HPDE6-E6E7 (cell line): ENCODE results near the gene UBE2QL1.

Experiments used
- DNase-seq: peaks from one replicate; pipeline ENCODE4 v3.0.0; 2011; ENCODE audit warnings: missing footprints; ENCODE audit errors: extremely low spot score

Gene UBE2QL1

DNA sequence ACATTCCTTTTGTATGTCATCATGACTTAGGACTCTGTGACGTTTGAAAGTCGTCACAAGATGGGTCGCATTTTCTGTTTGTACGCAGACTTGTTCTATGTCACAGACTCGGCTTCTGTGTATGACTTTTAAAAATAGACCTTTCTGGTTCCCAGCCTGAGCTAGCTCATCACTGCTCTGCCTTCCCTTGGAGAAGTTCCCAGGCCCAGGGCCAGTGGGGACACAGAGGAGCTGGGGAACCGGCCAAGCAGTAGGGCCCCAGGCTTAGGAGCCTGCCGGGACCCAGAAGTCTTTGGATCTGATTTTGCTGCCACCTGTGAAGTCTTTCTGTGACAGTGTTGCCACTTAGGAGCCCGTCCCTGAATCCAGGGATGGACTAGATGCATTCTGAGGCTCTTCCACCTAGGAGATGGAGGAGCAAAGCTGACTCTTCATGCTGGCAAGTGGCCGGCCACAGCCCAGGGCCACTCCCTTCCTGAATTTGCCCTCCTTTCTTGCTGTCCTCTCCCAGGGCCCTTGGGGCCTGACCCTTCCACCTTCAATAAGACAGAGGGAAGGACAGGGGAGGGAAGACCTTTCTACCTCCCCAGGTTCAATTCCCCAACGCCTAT lies 18.1 kb upstream of the UBE2QL1 start:
- DNase-seq = no peak

- no peak for DNase-seq
These were observed 17.2 kb upstream of the UBE2QL1 start for GRCh38 chr5:6431214-6432195.

DNA sequence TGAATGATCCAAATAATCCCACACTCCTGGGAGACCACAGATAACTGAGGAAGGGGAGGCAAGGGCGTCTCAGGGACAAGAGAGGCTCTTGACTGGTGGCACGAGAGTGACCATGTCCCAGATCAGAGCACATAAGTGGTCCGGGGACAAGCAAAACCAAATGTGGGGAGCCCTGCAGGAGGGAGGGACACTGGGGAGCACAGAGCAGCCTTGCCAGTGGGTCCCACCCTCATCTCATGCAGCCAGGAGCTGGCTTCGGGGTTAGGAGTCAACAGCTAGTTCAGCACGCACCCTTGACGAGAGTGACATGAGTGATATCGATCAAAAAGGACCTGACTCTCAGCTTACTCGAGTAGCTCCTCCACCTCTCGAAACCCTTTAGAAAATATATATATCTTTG lies 16.5 kb upstream of the UBE2QL1 start:
- no peak for DNase-seq

DNA sequence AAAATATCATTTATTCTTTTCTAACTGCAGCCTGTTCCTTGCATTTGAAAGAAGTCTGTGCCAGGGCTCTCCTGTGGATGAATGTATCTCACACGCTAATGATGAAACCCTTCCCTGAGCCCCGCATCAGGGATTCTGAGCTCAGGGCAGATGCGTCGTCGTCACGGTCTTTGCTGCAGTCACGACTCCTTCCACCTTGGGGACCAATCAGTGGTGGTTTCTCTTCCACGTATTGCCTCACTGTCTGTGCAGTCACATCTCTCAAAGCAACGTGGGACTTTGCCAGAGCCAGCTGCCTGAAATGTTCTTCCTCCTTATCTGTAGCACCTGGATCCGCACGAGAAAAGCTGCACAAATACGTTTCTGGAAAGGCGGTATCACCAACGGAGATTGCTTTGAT lies 13.9 kb upstream of the UBE2QL1 start:
- DNase-seq = no peak

DNA sequence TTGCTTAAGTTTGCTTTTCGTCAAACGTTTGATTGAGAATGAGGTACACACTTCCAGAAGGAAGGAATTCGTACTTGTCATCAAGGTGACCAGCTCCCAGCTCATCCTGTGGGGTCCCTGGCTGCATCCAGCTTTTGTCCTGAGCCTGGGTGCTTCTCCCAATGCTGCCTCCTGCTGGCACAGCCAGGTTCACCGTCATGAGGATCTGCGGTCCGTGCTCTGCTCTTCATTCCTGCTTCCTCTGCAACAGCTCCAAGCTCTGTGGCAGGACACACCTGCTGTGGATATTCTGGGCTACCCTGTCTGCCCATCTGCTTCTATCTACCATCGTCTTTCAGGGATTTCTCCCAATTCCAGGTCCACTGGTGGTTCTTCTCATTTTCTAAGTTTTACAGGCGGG lies 13.3 kb upstream of the UBE2QL1 start:
- DNase-seq = no peak

GRCh38 chr5:6436715-6437331 lies 11.8 kb upstream of the UBE2QL1 start:
- DNase-seq = no peak

DNA sequence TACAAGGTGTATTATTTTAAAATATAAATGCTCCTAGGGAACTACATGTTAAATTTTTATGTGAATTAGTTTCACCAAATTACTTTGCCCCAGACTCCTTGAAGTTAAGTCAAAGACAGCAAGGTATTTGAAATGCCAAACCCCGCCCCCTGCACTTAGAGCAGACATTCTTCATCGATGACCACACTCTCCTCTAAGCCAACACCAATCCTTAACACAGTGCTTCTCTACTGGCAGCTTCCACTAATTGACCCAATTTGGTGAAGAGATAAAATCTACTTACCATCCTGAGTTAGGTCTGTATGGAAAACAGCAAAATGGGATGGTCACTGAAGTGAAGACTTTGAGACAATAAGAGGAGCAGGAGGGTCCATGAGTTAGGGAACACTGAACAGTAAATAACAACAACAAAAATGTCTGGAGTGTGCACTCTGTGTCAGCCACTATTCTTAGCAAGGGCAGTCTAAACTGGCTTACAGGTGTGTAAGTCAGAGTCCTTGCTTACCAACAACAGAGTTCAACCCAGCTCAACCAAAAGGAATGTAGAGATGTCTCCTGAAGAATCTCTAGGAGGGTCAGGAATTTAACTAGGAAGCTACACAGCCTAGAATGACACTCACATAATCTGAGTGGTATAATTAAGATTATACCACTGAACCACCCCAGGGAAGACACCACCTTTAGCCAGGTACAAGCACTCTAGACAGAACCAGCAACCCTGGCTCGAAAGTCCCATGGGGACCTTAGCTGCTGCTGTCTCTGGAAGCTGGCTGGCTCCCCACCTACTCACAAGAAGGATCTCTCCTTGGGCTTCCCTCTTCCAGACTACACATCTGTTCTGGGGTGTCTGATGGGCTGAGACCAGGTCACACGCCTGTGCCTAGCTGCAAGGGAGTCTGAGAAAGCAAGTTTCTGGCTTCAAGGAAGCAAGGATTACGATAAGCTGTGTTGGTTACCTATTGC lies 8.8 kb upstream of the UBE2QL1 start:
- DNase-seq = no peak

DNA sequence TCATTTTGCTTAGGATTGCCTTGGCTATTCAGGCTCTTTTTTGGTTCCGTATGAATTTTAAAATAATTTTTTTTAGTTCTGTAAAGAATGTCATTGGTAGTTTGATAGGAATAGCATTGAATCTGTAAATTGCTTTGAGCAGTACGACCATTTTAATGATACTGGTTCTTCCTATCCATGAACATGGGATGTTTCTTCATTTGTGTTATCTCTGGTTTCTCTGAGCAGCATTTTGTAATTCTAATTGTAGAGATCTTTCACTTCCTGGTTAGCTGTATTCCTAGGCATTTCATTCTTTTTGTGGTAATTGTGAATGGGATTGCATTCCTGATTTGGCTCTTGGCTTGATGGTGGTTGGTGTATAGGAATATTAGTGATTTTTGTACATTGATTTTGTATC lies 6.3 kb upstream of the UBE2QL1 start:
- no peak for DNase-seq

- no peak for DNase-seq
These were observed 5.3 kb upstream of the UBE2QL1 start for GRCh38 chr5:6443326-6443725.

- DNase-seq = no peak
These were observed 2.6 kb upstream of the UBE2QL1 start for GRCh38 chr5:6446042-6446441.

DNA sequence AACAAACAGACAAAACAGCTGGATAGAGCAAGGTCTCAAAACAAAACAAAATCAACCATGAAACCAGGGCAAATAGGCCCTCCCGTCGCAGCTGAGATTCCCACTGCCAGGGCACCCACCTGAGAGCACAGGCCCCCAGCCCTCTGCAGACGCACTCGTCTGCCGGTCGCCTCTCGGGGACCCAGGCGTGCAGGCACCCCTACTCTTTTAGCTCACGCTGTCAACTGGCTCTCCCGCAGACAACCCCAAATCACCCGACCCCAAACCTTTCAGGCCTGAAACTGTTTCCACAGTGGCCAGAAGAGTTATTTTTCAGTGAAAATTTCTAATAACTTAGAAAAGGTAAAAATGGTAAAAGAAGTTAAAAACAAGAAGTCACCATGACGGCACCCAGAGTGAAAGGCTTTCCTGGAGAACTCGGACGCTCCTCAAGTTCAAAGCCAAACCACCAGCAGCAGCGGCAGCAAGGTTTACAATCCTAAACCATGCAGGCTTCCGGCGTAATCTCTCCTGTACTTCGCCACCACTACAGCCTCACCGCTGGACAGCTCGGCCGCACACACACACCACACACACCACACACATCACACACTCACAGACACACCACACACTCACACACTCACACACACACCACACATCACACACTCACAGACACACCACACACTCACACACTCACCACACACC lies 1.9 kb upstream of the UBE2QL1 start:
- no peak for DNase-seq

DNA sequence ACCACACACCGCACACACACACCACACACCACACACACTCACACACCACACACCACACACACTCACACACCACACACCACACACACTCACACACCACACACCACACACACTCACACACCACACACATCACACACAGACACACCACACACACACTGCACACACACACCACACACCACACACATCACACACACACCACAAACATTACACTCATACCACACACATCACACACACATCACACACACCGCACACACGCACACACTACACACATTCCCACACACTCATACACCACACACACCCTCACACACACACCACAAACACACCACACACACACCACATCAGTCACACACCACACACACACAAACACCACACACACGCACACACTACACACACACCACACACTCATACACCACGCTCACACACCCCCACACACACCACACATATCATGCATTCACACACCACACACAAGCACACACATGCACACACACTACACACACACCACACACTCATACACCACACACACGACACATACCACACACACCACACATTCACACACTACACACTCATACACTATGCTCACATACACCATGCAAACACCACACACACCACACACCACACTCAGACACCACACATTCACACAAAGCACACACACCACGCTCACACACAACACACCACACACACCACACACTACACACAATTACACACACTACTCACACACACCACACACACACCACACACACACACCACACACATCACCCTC lies 1.1 kb upstream of the UBE2QL1 start:
- DNase-seq = no peak

- no peak for DNase-seq
These were observed 543 bp upstream of the UBE2QL1 start for GRCh38 chr5:6448141-6448491.

DNA sequence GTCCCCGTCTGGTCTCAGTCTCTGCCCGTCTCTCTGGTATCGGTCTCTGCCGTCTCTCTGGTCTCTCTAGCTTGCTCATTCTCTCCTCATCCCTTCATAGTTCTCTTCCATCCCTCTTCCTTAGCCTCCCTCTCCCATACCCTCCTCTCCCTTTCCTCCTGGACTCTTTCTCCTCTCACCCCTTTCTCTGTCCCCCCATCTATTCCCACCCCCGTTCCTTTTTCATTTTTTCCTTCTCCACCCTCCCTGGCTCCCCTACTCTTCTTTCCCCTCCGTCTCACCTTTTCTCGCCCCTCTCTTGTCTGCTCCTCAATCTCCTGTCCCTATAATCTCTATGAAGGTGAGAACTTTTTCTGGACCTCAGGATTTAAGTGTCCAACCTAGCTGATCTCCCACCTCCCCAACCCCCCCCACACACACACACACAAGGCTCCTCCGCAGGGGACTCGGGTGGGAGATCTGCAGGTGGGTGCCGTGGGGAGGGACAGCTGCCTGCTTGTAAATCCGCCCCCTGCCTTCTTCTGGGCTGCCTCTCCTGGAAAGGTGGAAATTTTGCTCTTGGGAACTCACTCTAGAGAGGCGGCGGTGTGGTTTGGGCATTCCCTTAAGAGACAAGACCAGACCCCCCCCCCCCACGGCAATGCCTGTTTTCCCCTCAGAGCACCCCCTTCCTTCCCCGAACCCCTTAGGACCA lies 953 bp downstream of the UBE2QL1 start:
- DNase-seq = no peak

DNA sequence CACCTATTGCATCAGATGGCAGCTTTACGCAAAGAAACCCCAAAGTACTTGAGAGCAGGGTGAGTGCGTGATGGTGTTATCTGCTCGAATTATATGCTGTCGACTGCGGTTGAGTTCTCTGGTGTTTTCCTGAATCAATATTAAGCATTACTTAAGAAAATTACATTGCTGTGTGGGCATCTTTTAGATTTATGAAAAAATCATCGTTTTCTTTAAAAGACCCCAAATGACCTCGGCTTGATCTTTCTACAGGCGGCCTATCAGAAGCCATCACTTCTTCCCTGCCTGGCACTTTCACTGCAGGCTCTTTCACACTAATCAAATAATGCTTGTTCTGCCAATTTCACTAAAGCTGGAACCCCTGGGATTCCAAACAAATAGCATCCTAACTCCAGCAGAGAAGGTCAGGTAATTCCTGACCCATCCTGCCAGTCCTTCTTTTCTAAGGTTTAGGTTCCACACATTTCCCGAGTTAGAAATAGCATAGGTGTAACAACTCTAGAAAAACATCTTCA lies 1.7 kb downstream of the UBE2QL1 start:
- DNase-seq = no peak

DNA sequence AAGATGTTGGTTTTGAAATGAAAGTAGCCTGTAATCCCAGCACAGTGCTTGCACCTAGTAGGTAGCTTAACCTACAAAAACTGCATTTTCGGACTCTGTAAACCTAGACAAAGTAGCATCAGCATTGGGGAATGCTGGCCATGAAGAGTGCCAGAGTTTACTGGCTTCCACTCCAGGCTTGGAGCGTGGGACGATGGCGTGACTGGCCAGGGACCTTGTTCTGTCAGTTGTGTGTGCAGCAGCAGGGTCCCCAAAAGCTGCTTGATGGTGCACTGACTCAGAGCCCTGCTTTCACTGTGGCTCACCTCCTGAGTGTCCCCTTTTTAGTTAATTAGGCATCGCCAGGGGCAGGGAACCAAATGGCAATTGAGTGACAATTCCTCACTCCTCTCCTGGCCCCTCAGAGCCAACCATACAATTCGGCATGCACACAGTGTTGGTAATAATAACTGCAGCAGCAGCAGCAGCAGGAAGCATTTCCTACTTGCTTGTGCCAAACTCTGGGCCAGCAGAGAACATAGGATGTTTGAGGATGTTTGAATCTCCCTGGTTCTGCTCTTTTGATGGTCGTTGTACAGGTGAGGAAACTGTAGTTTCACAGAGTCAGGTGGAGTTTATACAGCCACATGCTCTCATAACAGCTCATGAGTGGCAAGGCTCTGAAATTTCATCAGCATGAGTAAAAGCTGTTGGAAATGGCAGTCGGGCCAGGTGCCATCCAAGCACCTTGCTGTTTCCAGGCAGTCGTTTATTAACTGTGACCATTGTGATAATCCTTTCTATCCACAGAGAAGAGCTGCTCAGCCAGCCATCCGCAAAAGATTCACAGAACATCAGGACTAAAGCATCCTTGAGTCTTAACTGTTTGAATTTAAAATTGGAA lies 4.2 kb downstream of the UBE2QL1 start:
- DNase-seq = no peak

GRCh38 chr5:6453937-6454560 lies 5.4 kb downstream of the UBE2QL1 start:
- no peak for DNase-seq

DNA sequence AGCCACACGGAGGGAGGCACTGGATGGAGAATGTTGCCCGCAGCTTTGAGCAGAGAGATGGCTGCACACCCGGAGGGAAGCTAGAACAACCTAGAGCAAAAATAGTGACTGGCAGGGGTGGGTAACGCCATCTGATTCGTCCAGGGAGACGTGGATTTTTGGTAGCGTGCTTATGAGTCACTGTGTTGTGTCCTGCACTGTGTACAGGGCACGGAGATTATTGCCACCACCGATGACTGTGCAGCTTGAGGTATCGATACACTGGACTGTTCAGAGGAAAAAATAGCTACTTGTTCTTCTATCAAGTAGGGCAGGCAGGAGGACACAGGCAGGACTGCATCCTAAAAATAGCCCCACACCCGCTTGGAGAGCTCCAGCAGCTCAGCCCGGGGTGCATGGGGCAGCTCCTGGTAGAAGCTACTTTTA lies 6.0 kb downstream of the UBE2QL1 start:
- DNase-seq = no peak
